Osteoblast (primary cell): Measurements from ENCODE around the gene JPH2. TPM values are rescaled to one million over a fixed set of nuclear protein-coding genes. Genes with fewer than 3 reads are reported as not detected.
A peak's percentile ranks its signal among the peaks of the same experiment; 100 is the strongest.

Experiments
- DNase-seq: peaks from one replicate; pipeline ENCODE4 v3.0.0; 2011; ENCODE audit warnings: low spot score, mixed read lengths; ENCODE audit not compliant: insufficient read length; ENCODE audit errors: missing footprints
- H2AFZ ChIP-seq: 2 replicates; pipeline ENCODE4 v1.6.0; 2011; ENCODE audit warnings: mild to moderate bottlenecking, low read length
- H3K27ac ChIP-seq: 2 replicates; pipeline ENCODE4 v1.5.1; 2011; ENCODE audit warnings: mild to moderate bottlenecking, low read depth, low read length, moderate library complexity
- H3K27me3 ChIP-seq: 2 replicates; pipeline ENCODE4 v1.6.0; 2012; ENCODE audit warnings: mild to moderate bottlenecking, control low read depth, inconsistent platforms, low read length, moderate library complexity; ENCODE audit not compliant: insufficient read depth
- H3K36me3 ChIP-seq: 2 replicates; pipeline ENCODE4 v1.5.1; 2011; ENCODE audit warnings: mild to moderate bottlenecking, low read length, control low read depth, moderate library complexity; ENCODE audit not compliant: insufficient read depth
- H3K4me1 ChIP-seq: 2 replicates; pipeline ENCODE4 v1.5.1; 2011; ENCODE audit warnings: mild to moderate bottlenecking, low read length, control low read depth, moderate library complexity; ENCODE audit not compliant: insufficient read depth
- H3K4me2 ChIP-seq: 2 replicates; pipeline ENCODE4 v1.6.0; 2011; ENCODE audit warnings: mild to moderate bottlenecking, low read length; ENCODE audit not compliant: insufficient read depth
- H3K4me3 ChIP-seq: fragments of 200-600 bp; sonication (generic); 3 replicates; pipeline ENCODE4 v1.5.1; 2012; ENCODE audit warnings: mild to moderate bottlenecking, low read length, inconsistent platforms; ENCODE audit not compliant: insufficient read depth
- H3K79me2 ChIP-seq: 2 replicates; pipeline ENCODE4 v1.6.0; 2012; ENCODE audit warnings: mild to moderate bottlenecking, low read length, control low read depth, inconsistent platforms; ENCODE audit not compliant: insufficient read depth
- H3K9me3 ChIP-seq: 2 replicates; pipeline ENCODE4 v1.5.1; 2011; ENCODE audit warnings: low read depth, low read length, control low read depth
- H4K20me1 ChIP-seq: 2 replicates; pipeline ENCODE4 v1.6.0; 2012; ENCODE audit warnings: mild to moderate bottlenecking, low read length, control low read depth; ENCODE audit not compliant: insufficient read depth
- CTCF ChIP-seq: IDR thresholded peaks from 2 replicates; pipeline ENCODE4 v1.5.1; 2011; ENCODE audit warnings: mild to moderate bottlenecking, low read depth, low read length, moderate library complexity; ENCODE audit errors: extremely low read depth
- total RNA-seq: library from RNA; depleted of rRNA; stranded (reverse); fragments of >200 nt; gene quantifications from 2 replicates; pipeline ENCODE4 v1.2.3, GENCODE V29; 2012

JPH2 gene
- total RNA-seq, 1 donor = 2.2 TPM

- no peak for TF ChIP-seq CTCF
- no peak for DNase-seq
- Histone ChIP-seq H3K4me1 (peaks cover 15% of the 10 kb centered on the region), H3K27ac (no peak overlapping the region), H3K79me2 (no peaks in the 10 kb centered on the region), H4K20me1 (no peaks in the 10 kb centered on the region), H3K36me3 (no peaks in the 10 kb centered on the region), H3K9me3 (no peaks in the 10 kb centered on the region), H3K4me2 (no peak overlapping the region), H3K4me3 (no peak overlapping the region), H2AFZ (peak overlapping the region; percentile 6), H3K27me3 (no peaks in the 10 kb centered on the region)
Observed at GRCh38 chr20:44080064-44080463, 106.9 kb downstream of the JPH2 start.

- no peak overlapping the region for H2AFZ ChIP-seq
- no peaks in the 10 kb centered on the region for H3K36me3 ChIP-seq
- no peaks in the 10 kb centered on the region for H4K20me1 ChIP-seq
- no peak overlapping the region for H3K4me2 ChIP-seq
- no peaks in the 10 kb centered on the region for H3K79me2 ChIP-seq
- TF ChIP-seq CTCF = no peak
- H3K9me3 ChIP-seq = no peaks in the 10 kb centered on the region
- no peak overlapping the region for H3K27ac ChIP-seq
- no peaks in the 10 kb centered on the region for H3K27me3 ChIP-seq
- no peak for DNase-seq
- no peak overlapping the region for H3K4me3 ChIP-seq
- peaks cover 20% of the 10 kb centered on the region for H3K4me1 ChIP-seq
Observed at GRCh38 chr20:44079291-44079690, 107.7 kb downstream of the JPH2 start.

GRCh38 chr20:44075950-44076232 lies 111.1 kb downstream of the JPH2 start:
- H3K27me3 ChIP-seq = peaks cover 7% of the 10 kb centered on the region
- no peaks in the 10 kb centered on the region for H3K36me3 ChIP-seq
- peaks cover 14% of the 10 kb centered on the region for H3K4me1 ChIP-seq
- no peak overlapping the region for H3K4me2 ChIP-seq
- DNase-seq = no peak
- no peak overlapping the region for H3K27ac ChIP-seq
- H3K9me3 ChIP-seq = no peaks in the 10 kb centered on the region
- TF ChIP-seq CTCF = no peak
- no peak overlapping the region for H2AFZ ChIP-seq
- no peaks in the 10 kb centered on the region for H3K79me2 ChIP-seq
- no peak overlapping the region for H3K4me3 ChIP-seq
- H4K20me1 ChIP-seq = no peaks in the 10 kb centered on the region

- peaks cover 11% of the 10 kb centered on the region for H3K4me1 ChIP-seq
- no peak for TF ChIP-seq CTCF
- no peak overlapping the region for H3K4me3 ChIP-seq
- H3K4me2 ChIP-seq = no peak overlapping the region
- no peaks in the 10 kb centered on the region for H3K79me2 ChIP-seq
- no peaks in the 10 kb centered on the region for H4K20me1 ChIP-seq
- H3K36me3 ChIP-seq = no peaks in the 10 kb centered on the region
- no peak overlapping the region for H2AFZ ChIP-seq
- no peaks in the 10 kb centered on the region for H3K9me3 ChIP-seq
- H3K27ac ChIP-seq = no peak overlapping the region
- H3K27me3 ChIP-seq = peaks cover 9% of the 10 kb centered on the region
- DNase-seq = no peak
Observed at GRCh38 chr20:44075191-44075949, 111.6 kb downstream of the JPH2 start.
